Limb (tissue), 2 donors: ENCODE measurements around the gene YTHDF1.

Experiments
- DNase-seq, 2 donors: peaks; one replicate each; pipeline ENCODE4 v3.0.0-alpha.2; 2016; ENCODE audit errors: extremely low spot score in 2 of 2

The YTHDF1 gene

GRCh38 chr20:63186528-63187316 is 29.2 kb downstream of the YTHDF1 start:
- DNase-seq = no peak

GRCh38 chr20:63186084-63186483 is 29.8 kb downstream of the YTHDF1 start:
- DNase-seq = no peak

GRCh38 chr20:63185215-63185796 is 30.6 kb downstream of the YTHDF1 start:
- no peak for DNase-seq

GRCh38 chr20:63183422-63184146 is 32.3 kb downstream of the YTHDF1 start:
- DNase-seq = no peak

- DNase-seq = no peak
Observed at GRCh38 chr20:63182946-63183415, 33.0 kb downstream of the YTHDF1 start.

GRCh38 chr20:63182425-63182824 is 33.5 kb downstream of the YTHDF1 start:
- DNase-seq = no peak

GRCh38 chr20:63181226-63181625 is 34.7 kb downstream of the YTHDF1 start:
- DNase-seq = no peak

GRCh38 chr20:63180569-63181185 is 35.3 kb downstream of the YTHDF1 start:
- DNase-seq = no peak

- no peak for DNase-seq
Observed at GRCh38 chr20:63179687-63180568, 36.0 kb downstream of the YTHDF1 start.

GRCh38 chr20:63178889-63179686 is 36.8 kb downstream of the YTHDF1 start:
- peak in 1 of 2 donors; percentile 79 for DNase-seq

- DNase-seq = no peak
Observed at GRCh38 chr20:63178446-63178820, 37.5 kb downstream of the YTHDF1 start.

- no peak for DNase-seq
Observed at GRCh38 chr20:63177785-63178445, 38.0 kb downstream of the YTHDF1 start.

GRCh38 chr20:63177134-63177784 is 38.7 kb downstream of the YTHDF1 start:
- peak in 1 of 2 donors; percentile 79 for DNase-seq

GRCh38 chr20:63176427-63177133 is 39.4 kb downstream of the YTHDF1 start:
- no peak for DNase-seq

- DNase-seq = no peak
Observed at GRCh38 chr20:63176034-63176426, 39.9 kb downstream of the YTHDF1 start.

- no peak for DNase-seq
Observed at GRCh38 chr20:63175038-63175895, 40.7 kb downstream of the YTHDF1 start.

- DNase-seq = no peak
Observed at GRCh38 chr20:63174309-63175037, 41.5 kb downstream of the YTHDF1 start.
